Measurements from ENCODE around the gene KAT2A.

Gene KAT2A

DNA sequence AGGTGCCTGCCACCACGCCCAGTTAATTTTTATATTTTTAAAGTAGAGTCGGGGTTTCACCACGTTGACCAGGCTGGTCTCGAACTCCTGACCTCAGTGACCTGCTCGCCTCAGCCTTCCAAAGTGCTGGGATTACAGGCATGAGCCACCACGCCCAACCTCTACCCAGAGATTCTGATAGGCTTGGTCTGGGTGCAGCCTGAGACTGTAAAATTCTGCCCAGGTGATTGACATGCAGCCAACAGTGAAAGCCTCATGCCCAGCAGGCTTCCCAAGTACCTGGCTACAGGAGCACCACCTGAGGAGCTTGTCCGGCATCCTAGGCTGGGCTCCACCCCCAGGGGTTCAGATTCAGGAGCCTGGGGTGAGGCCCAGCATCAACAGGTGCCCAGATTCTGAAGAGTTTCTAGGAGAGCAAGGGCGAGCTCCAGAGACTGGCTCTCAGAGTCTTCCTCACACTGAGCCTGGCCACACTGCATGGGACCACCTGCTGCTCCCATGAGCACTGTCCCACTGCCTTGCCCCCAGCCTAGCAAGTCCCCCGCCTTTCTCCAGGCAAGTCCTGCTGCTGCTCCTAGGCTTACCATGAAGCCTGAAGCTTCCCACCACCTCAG lies 39.5 kb downstream of the KAT2A start:
- TF ChIP-seq POU6F1 (CRISPR knock-in tag; IDR thresholded peaks at IDR 0.05; ENCODE audit: borderline replicate concordance, low read depth) (no peak), CREB5 (CRISPR knock-in tag; IDR thresholded peaks at IDR 0.05; ENCODE audit: low read depth) (no peak), SNAI2 (CRISPR knock-in tag; IDR thresholded peaks at IDR 0.05) (no peak), ISL1 (CRISPR knock-in tag; IDR thresholded peaks at IDR 0.05) (no peak), ESRRG (CRISPR knock-in tag; IDR thresholded peaks at IDR 0.05) (no peak), PPARA (CRISPR knock-in tag; IDR thresholded peaks at IDR 0.05; ENCODE audit: borderline replicate concordance) (no peak), BACH2 (CRISPR knock-in tag; IDR thresholded peaks at IDR 0.05; ENCODE audit: borderline replicate concordance) (no peak), ZFP3 (CRISPR knock-in tag; IDR thresholded peaks at IDR 0.05) (no peak), TOX (CRISPR knock-in tag; IDR thresholded peaks at IDR 0.05; ENCODE audit: borderline replicate concordance) (no peak), OSR1 (CRISPR knock-in tag; IDR thresholded peaks at IDR 0.05) (no peak), ZNF8 (CRISPR knock-in tag; IDR thresholded peaks at IDR 0.05) (no peak), GLIS3 (CRISPR knock-in tag; IDR thresholded peaks at IDR 0.05) (no peak), ZNF565 (CRISPR knock-in tag; conservative IDR thresholded peaks at IDR 0.05; ENCODE audit: low read depth) (no peak)

GRCh38 chr17:42079541-42079940 lies 41.6 kb downstream of the KAT2A start:
- TF ChIP-seq ISL1 (CRISPR knock-in tag; IDR thresholded peaks at IDR 0.05) (no peak), ZC3H10 (CRISPR knock-in tag; IDR thresholded peaks at IDR 0.05) (no peak), TCF4 (CRISPR knock-in tag; IDR thresholded peaks at IDR 0.05; ENCODE audit: borderline replicate concordance) (no peak), TSHZ2 (CRISPR knock-in tag; IDR thresholded peaks at IDR 0.05) (no peak), CREB5 (CRISPR knock-in tag; IDR thresholded peaks at IDR 0.05; ENCODE audit: low read depth) (no peak), ESRRG (CRISPR knock-in tag; IDR thresholded peaks at IDR 0.05) (no peak), BACH2 (CRISPR knock-in tag; IDR thresholded peaks at IDR 0.05; ENCODE audit: borderline replicate concordance) (no peak), ZFP3 (CRISPR knock-in tag; IDR thresholded peaks at IDR 0.05) (no peak), RARB (CRISPR knock-in tag; IDR thresholded peaks at IDR 0.05) (no peak), POU6F1 (CRISPR knock-in tag; IDR thresholded peaks at IDR 0.05; ENCODE audit: borderline replicate concordance, low read depth) (no peak), GLIS3 (CRISPR knock-in tag; IDR thresholded peaks at IDR 0.05) (no peak), ZFP30 (CRISPR knock-in tag; IDR thresholded peaks at IDR 0.05) (no peak), OSR1 (CRISPR knock-in tag; IDR thresholded peaks at IDR 0.05) (no peak), CSDC2 (CRISPR knock-in tag; IDR thresholded peaks at IDR 0.05) (no peak), SNAI2 (CRISPR knock-in tag; IDR thresholded peaks at IDR 0.05) (no peak), PPARA (CRISPR knock-in tag; IDR thresholded peaks at IDR 0.05; ENCODE audit: borderline replicate concordance) (no peak), ZNF70 (CRISPR knock-in tag; IDR thresholded peaks at IDR 0.05) (no peak)
- TF ChIP-seq, protein P1, sequence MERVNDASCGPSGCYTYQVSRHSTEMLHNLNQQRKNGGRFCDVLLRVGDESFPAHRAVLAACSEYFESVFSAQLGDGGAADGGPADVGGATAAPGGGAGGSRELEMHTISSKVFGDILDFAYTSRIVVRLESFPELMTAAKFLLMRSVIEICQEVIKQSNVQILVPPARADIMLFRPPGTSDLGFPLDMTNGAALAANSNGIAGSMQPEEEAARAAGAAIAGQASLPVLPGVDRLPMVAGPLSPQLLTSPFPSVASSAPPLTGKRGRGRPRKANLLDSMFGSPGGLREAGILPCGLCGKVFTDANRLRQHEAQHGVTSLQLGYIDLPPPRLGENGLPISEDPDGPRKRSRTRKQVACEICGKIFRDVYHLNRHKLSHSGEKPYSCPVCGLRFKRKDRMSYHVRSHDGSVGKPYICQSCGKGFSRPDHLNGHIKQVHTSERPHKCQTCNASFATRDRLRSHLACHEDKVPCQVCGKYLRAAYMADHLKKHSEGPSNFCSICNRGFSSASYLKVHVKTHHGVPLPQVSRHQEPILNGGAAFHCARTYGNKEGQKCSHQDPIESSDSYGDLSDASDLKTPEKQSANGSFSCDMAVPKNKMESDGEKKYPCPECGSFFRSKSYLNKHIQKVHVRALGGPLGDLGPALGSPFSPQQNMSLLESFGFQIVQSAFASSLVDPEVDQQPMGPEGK (CRISPR knock-in tag; IDR thresholded peaks at IDR 0.05; ENCODE audit: borderline replicate concordance): no peak

More for the DNA sequence above, 39.5 kb downstream of the KAT2A start:
- ATAC-seq: no peak

More at GRCh38 chr17:42079541-42079940, 41.6 kb downstream of the KAT2A start:
- ATAC-seq: no peak
